HepG2 (cell line): ENCODE results near the gene THADA. TPM values are rescaled to one million over a fixed set of nuclear protein-coding genes. Genes with fewer than 3 reads are reported as not detected.

ENCODE experiments used
- ATAC-seq: fragments of 200-7000 bp; cut with Tn5 transposase; 3 replicates; pipeline ENCODE4 v1.9.1; 2020; ENCODE audit warnings: mild to moderate bottlenecking, moderate library complexity
- BruUV-seq: library from RNA; stranded (reverse); fragments of 400-500 nt; replicated peaks from 2 replicates; lab custom pipeline; 2021; lab: Mats Ljungman, UMichigan
- CTCF ChIA-PET: fragments of 300-600 bp; formaldehyde crosslinking; extraction: SDS; loops from one replicate; lab custom pipeline; 2021; ENCODE audit warnings: low total read pairs, inconsistent platforms, low intra/inter-chr PET ratio; lab: Yijun Ruan, JAX
- POLR2A ChIA-PET: fragments of 350-600 bp; sonication (Branson Sonifier 250); formaldehyde crosslinking; loops from one replicate; lab custom pipeline; 2020; ENCODE audit warnings: antibody characterized with exemption, inconsistent platforms; lab: Yijun Ruan, JAX
- DNase-seq: peaks from one replicate; pipeline ENCODE4 v3.0.0-alpha.2; 2015; ENCODE audit warnings: low spot score
- FAIRE-seq: peaks from 3 replicates; lab custom pipeline; 2011; peaks lifted over from hg19 to GRCh38; lab: Jason Lieb, UNC
- H2AFZ ChIP-seq: one replicate; pipeline ENCODE4 v1.6.1; 2011; ENCODE audit warnings: low read length, inconsistent platforms
- H3K27ac ChIP-seq: fragments of 300-600 bp; 3 replicates; pipeline ENCODE4 v1.8.0; 2011; ENCODE audit warnings: mixed run types, mild to moderate bottlenecking, mixed read lengths, low read length, inconsistent platforms; ENCODE audit not compliant: insufficient read depth; ENCODE audit errors: extremely low read length
- H3K27me3 ChIP-seq, 2 experiments: fragments of 200-600 bp in 1 of 2; 2 replicates in 1 of 2; 3 replicates in 1 of 2; pipeline versions ENCODE4 v1.6.0 to v1.8.0; 2011; ENCODE audit warnings: low read length in 2 of 2, mild to moderate bottlenecking in 2 of 2, moderate library complexity in 2 of 2, inconsistent platforms in 1 of 2; ENCODE audit not compliant: insufficient read depth in 2 of 2, control insufficient read depth in 1 of 2
- H3K36me3 ChIP-seq, 2 experiments: fragments of 200-600 bp in 1 of 2; replicated peaks in 1 of 2; 2 replicates in 1 of 2; 3 replicates in 1 of 2; pipeline versions ENCODE4 v1.5.1 to v1.8.0; 2011; ENCODE audit warnings: low read length in 2 of 2, inconsistent platforms in 1 of 2; ENCODE audit not compliant: insufficient read depth in 2 of 2, control insufficient read depth in 1 of 2
- H3K4me1 ChIP-seq: 2 replicates; pipeline ENCODE4 v1.5.1; 2012; ENCODE audit warnings: low read length, inconsistent platforms; ENCODE audit not compliant: insufficient read depth
- H3K4me2 ChIP-seq: 2 replicates; pipeline ENCODE4 v1.6.0; 2011; ENCODE audit warnings: low read depth, low read length, inconsistent platforms
- H3K4me3 ChIP-seq, 3 experiments: fragments of 200-600 bp in 1 of 3; sonication (generic), shearing (Covaris generic) in 1 of 3; replicated peaks in 1 of 3; 2 replicates each; pipeline ENCODE4 v1.5.1; 2011 to 2016; ENCODE audit warnings: low read length in 3 of 3, inconsistent platforms in 2 of 3, low read depth in 2 of 3, mild to moderate bottlenecking in 2 of 3, control low read depth in 1 of 3, mixed read lengths in 1 of 3; ENCODE audit not compliant: insufficient read depth in 1 of 3
- H3K79me2 ChIP-seq: one replicate; pipeline ENCODE4 v1.6.1; 2011; ENCODE audit warnings: low read length, inconsistent platforms; ENCODE audit not compliant: insufficient read depth
- H3K9ac ChIP-seq: 2 replicates; pipeline ENCODE4 v1.6.0; 2011; ENCODE audit warnings: mild to moderate bottlenecking, low read depth, low read length, inconsistent platforms; ENCODE audit not compliant: insufficient read depth
- H3K9me3 ChIP-seq: 2 replicates; pipeline ENCODE4 v1.5.1; 2012; ENCODE audit warnings: mild to moderate bottlenecking, low read length
- H4K20me1 ChIP-seq: 2 replicates; pipeline ENCODE4 v1.6.0; 2011; ENCODE audit warnings: inconsistent platforms, mild to moderate bottlenecking, low read length, moderate library complexity; ENCODE audit not compliant: insufficient read depth
- CHD4 ChIP-seq: fragments of 200-600 bp; sonication (generic); IDR thresholded peaks from 2 replicates; pipeline ENCODE4 v1.7.0; 2017; ENCODE audit warnings: mild to moderate bottlenecking, low read length, borderline replicate concordance
- KLF11 ChIP-seq: IDR thresholded peaks from 2 replicates; pipeline ENCODE4 v1.6.1; 2016; ENCODE audit warnings: missing compliant biosample characterization
- MED8 ChIP-seq: sonication (generic); formaldehyde crosslinking; IDR thresholded peaks from 2 replicates; pipeline ENCODE4 v1.8.1; 2023; ENCODE audit warnings: mild to moderate bottlenecking, missing genetic modification reagents; ENCODE audit not compliant: insufficient replicate concordance
- POGZ ChIP-seq: sonication (generic); formaldehyde crosslinking; IDR thresholded peaks from 2 replicates; pipeline ENCODE4 v1.4.0; 2020; ENCODE audit warnings: mild to moderate bottlenecking, missing genetic modification reagents
- SIX4 ChIP-seq: sonication (generic); formaldehyde crosslinking; IDR thresholded peaks from 2 replicates; pipeline ENCODE4 v1.4.0; 2020; ENCODE audit warnings: missing genetic modification reagents
- ZNF317 ChIP-seq: sonication (generic); formaldehyde crosslinking; IDR thresholded peaks from 2 replicates; pipeline ENCODE4 v1.5.0; 2020; ENCODE audit warnings: mild to moderate bottlenecking, missing genetic modification reagents
- ZNF510 ChIP-seq: sonication (generic); formaldehyde crosslinking; IDR thresholded peaks from 2 replicates; pipeline ENCODE4 v1.4.0; 2020; ENCODE audit warnings: low read depth, mild to moderate bottlenecking, missing genetic modification reagents
- ZNF614 ChIP-seq: IDR thresholded peaks from 2 replicates; pipeline ENCODE4 v1.6.1; 2018; ENCODE audit warnings: missing biosample characterization, missing genetic modification reagents, inconsistent platforms, borderline replicate concordance
- ZNF720 ChIP-seq: sonication (generic); formaldehyde crosslinking; IDR thresholded peaks from 2 replicates; pipeline ENCODE4 v1.4.0; 2020; ENCODE audit warnings: missing genetic modification reagents
- ZNF772 ChIP-seq: sonication (generic); formaldehyde crosslinking; IDR thresholded peaks from 2 replicates; pipeline ENCODE4 v1.5.0; 2020; ENCODE audit warnings: mild to moderate bottlenecking, missing genetic modification reagents
- ZNF773 ChIP-seq: sonication (generic); formaldehyde crosslinking; IDR thresholded peaks from 2 replicates; pipeline ENCODE4 v1.4.0; 2020; ENCODE audit warnings: missing genetic modification reagents, borderline replicate concordance
- in situ Hi-C: cut with HindIII; loops from 2 replicates; pipeline ENCODE4 v1.10.0; 2017; ENCODE audit warnings: low pct_unique_long_range_greater_than_20kb; ENCODE audit not compliant: extremely low pct_ligation_motif_present
- intact Hi-C: fragments of 100-400 bp; cut with micrococcal nuclease; formaldehyde crosslinking; loops from one replicate; pipeline ENCODE4 v1.10.0; 2022; ENCODE audit not compliant: unreplicated experiment
- polyA plus RNA-seq, 8 experiments: library from polyadenylated mRNA; depleted of rRNA in 3 of 8; stranded (reverse) in 7 of 8; unstranded in 1 of 8; fragments of >200 nt; fragmentation: Illumina TruSeq in 4 of 8; extraction: Trizol in 4 of 8; gene quantifications; 2 replicates each; pipeline versions ENCODE4 v1.2.1 to v1.2.3, GENCODE V29; 2011 to 2016; ENCODE audit warnings: low read depth in 4 of 8, missing spikeins in 1 of 8, mixed read lengths in 1 of 8; ENCODE audit not compliant: insufficient read depth in 1 of 8
- total RNA-seq, 5 experiments: library from RNA; depleted of rRNA; stranded (reverse); fragments of >200 nt; fragmentation: Illumina TruSeq; extraction: Trizol; gene quantifications; 2 replicates each; pipeline ENCODE4 v1.2.3, GENCODE V29; 2016; ENCODE audit warnings: low read depth in 1 of 5
- TF ChIP-seq, protein P1 (sequence below): sonication (generic); formaldehyde crosslinking; IDR thresholded peaks from 2 replicates; pipeline ENCODE4 v1.5.1; 2020; ENCODE audit warnings: missing genetic modification reagents, mild to moderate bottlenecking, borderline replicate concordance
- TF ChIP-seq, protein P2 (sequence below): sonication (generic); formaldehyde crosslinking; IDR thresholded peaks from 2 replicates; pipeline ENCODE4 v1.4.0; 2020; ENCODE audit warnings: missing genetic modification reagents
- TF ChIP-seq, protein P3 (sequence below): sonication (generic); formaldehyde crosslinking; IDR thresholded peaks from 2 replicates; pipeline ENCODE4 v1.4.0; 2020; ENCODE audit warnings: mild to moderate bottlenecking, missing genetic modification reagents
- TF ChIP-seq, protein P4 (sequence below): IDR thresholded peaks from 2 replicates; pipeline ENCODE4 v1.6.1; 2016; ENCODE audit warnings: missing compliant biosample characterization, missing genetic modification reagents, borderline replicate concordance
- TF ChIP-seq, protein P5 (sequence below): sonication (generic); formaldehyde crosslinking; IDR thresholded peaks from 2 replicates; pipeline ENCODE4 v1.4.0; 2020; ENCODE audit warnings: missing genetic modification reagents, borderline replicate concordance

Gene THADA
- total and polyA plus RNA-seq, 2 of the 13 experiments (the other 11 are each of a cell fraction or from before 2014, with no cell fraction given): 12.7 to 21.7 TPM

DNA sequence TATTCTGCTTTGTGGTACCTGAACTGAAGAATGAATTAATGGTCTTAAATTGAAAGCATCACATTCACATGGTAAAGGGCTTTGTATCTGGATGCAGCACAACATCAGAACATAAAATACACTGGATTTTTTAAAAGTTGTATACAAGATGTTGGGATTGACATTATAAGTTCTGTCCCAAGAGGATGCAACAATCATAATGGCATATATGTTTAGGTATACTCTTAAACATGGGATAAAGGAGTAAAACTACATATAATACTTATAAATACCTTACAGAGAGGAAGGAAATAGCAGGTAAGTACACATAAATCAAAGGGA, 171.9 kb downstream of the THADA start:
- Histone ChIP-seq H3K4me1 (peaks cover 79% of the 10 kb centered on the region), H3K79me2 (no peaks in the 10 kb centered on the region), H3K36me3 (no peaks in the 10 kb centered on the region), H2AFZ (no peak overlapping the region), H3K4me2 (peak overlapping the region; percentile 54), H3K9me3 (no peaks in the 10 kb centered on the region), H4K20me1 (no peaks in the 10 kb centered on the region), H3K9ac (peak overlapping the region; percentile 41), H3K27ac (peak overlapping the region; percentile 83), H3K4me3 (no peak overlapping the region; a peak in 1 of 6 replicates), H3K27me3 (no peaks in the 10 kb centered on the region)
- in situ Hi-C loops: no loop called here
- no TSS peak for BruUV-seq
- intact Hi-C loops: loop anchor here (1.0 to 5.0 kb wide), 4 partner anchors 33 to 113 kb away; no protein-coding TSS in a partner anchor
- POLR2A ChIA-PET: interaction anchor here (0.7 to 2.1 kb wide), 9 partner anchors 18 to 445 kb away, joined by 3 to 9 read pairs (median 4); partner anchors contain the start of gene ZFP36L2
- CTCF ChIA-PET: no interaction called here
- FAIRE-seq: no peak
- ATAC-seq: peak; percentile 8; the same call in 1 of the 3 replicates
- no peak for DNase-seq
- TF ChIP-seq, protein P1, sequence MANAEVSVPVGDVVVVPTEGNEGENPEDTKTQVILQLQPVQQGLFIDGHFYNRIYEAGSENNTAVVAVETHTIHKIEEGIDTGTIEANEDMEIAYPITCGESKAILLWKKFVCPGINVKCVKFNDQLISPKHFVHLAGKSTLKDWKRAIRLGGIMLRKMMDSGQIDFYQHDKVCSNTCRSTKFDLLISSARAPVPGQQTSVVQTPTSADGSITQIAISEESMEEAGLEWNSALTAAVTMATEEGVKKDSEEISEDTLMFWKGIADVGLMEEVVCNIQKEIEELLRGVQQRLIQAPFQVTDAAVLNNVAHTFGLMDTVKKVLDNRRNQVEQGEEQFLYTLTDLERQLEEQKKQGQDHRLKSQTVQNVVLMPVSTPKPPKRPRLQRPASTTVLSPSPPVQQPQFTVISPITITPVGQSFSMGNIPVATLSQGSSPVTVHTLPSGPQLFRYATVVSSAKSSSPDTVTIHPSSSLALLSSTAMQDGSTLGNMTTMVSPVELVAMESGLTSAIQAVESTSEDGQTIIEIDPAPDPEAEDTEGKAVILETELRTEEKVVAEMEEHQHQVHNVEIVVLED: 0 out of 2 replicates have a peak, but pooled peaks have one; percentile 37
- TF ChIP-seq, protein P2, sequence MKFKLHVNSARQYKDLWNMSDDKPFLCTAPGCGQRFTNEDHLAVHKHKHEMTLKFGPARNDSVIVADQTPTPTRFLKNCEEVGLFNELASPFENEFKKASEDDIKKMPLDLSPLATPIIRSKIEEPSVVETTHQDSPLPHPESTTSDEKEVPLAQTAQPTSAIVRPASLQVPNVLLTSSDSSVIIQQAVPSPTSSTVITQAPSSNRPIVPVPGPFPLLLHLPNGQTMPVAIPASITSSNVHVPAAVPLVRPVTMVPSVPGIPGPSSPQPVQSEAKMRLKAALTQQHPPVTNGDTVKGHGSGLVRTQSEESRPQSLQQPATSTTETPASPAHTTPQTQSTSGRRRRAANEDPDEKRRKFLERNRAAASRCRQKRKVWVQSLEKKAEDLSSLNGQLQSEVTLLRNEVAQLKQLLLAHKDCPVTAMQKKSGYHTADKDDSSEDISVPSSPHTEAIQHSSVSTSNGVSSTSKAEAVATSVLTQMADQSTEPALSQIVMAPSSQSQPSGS: peak; percentile 53; the same call in 1 of the 2 replicates
- TF ChIP-seq, protein P3, sequence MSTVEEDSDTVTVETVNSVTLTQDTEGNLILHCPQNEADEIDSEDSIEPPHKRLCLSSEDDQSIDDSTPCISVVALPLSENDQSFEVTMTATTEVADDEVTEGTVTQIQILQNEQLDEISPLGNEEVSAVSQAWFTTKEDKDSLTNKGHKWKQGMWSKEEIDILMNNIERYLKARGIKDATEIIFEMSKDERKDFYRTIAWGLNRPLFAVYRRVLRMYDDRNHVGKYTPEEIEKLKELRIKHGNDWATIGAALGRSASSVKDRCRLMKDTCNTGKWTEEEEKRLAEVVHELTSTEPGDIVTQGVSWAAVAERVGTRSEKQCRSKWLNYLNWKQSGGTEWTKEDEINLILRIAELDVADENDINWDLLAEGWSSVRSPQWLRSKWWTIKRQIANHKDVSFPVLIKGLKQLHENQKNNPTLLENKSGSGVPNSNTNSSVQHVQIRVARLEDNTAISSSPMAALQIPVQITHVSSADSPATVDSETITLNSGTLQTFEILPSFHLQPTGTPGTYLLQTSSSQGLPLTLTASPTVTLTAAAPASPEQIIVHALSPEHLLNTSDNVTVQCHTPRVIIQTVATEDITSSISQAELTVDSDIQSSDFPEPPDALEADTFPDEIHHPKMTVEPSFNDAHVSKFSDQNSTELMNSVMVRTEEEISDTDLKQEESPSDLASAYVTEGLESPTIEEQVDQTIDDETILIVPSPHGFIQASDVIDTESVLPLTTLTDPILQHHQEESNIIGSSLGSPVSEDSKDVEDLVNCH (CRISPR knock-in tag): no peak
- TF ChIP-seq, protein P4, sequence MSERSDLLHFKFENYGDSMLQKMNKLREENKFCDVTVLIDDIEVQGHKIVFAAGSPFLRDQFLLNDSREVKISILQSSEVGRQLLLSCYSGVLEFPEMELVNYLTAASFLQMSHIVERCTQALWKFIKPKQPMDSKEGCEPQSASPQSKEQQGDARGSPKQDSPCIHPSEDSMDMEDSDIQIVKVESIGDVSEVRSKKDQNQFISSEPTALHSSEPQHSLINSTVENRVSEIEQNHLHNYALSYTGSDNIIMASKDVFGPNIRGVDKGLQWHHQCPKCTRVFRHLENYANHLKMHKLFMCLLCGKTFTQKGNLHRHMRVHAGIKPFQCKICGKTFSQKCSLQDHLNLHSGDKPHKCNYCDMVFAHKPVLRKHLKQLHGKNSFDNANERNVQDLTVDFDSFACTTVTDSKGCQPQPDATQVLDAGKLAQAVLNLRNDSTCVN (CRISPR knock-in tag): no peak
- TF ChIP-seq ZNF317 (CRISPR knock-in tag) (peak; percentile 70), ZNF720 (CRISPR knock-in tag) (no peak), CHD4 (peak; percentile 58; the same call in 1 of the 2 replicates), KLF11 (CRISPR knock-in tag) (peak; percentile 51; the same call in 1 of the 2 replicates), MED8 (CRISPR knock-in tag) (peak; percentile 17), POGZ (peak; percentile 62), SIX4 (CRISPR knock-in tag) (0 out of 2 replicates have a peak, but pooled peaks have one; percentile 24), ZNF772 (no peak), ZNF773 (CRISPR knock-in tag) (no peak), ZNF614 (CRISPR knock-in tag) (no peak), ZNF510 (CRISPR knock-in tag) (peak; percentile 36; the same call in 1 of the 2 replicates)
- TF ChIP-seq, protein P5, sequence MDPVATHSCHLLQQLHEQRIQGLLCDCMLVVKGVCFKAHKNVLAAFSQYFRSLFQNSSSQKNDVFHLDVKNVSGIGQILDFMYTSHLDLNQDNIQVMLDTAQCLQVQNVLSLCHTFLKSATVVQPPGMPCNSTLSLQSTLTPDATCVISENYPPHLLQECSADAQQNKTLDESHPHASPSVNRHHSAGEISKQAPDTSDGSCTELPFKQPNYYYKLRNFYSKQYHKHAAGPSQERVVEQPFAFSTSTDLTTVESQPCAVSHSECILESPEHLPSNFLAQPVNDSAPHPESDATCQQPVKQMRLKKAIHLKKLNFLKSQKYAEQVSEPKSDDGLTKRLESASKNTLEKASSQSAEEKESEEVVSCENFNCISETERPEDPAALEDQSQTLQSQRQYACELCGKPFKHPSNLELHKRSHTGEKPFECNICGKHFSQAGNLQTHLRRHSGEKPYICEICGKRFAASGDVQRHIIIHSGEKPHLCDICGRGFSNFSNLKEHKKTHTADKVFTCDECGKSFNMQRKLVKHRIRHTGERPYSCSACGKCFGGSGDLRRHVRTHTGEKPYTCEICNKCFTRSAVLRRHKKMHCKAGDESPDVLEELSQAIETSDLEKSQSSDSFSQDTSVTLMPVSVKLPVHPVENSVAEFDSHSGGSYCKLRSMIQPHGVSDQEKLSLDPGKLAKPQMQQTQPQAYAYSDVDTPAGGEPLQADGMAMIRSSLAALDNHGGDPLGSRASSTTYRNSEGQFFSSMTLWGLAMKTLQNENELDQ (CRISPR knock-in tag): no peak
